ENCODE data around the gene EXOSC10. TPM values are rescaled to one million over a fixed set of nuclear protein-coding genes. Genes with fewer than 3 reads are reported as not detected.
A peak's percentile ranks its signal among the peaks of the same experiment; 100 is the strongest.

The EXOSC10 gene
- total RNA-seq, 1 experiment from 2014 or later: 105 TPM

DNA sequence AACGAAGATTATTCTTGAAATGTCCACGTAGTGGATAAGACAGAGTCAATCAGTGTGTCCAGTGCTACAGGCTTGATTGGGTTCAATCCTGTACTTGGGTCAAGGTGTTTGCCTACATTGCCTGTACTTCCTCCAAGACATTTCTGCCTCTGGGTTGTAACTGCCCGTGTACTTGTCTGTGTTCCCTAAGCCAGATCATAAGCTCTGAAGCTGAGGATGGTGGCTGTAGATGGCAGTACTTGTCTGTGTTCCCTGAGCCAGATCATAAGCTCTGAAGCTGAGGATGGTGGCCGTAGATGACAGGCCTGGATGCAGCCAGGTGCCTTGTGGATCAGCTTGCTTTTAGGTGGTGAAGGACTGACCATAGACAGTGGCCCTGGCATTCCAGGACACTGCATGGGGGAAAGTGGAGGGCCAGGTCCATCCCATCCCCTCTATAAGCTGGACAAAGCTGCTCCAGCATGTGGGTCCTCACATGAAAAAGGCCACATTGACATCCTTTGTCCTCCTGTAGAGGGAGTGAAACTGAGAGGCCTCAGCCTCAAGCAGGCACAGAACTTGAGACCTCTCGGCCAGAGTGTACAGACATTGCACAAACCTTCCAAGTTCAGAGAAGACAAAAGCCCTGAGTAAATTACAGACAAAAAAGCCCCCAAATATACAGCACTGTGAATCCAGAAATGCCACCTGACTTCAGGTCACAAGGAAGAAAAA, 37.9 kb downstream of the EXOSC10 start:
- no peak for DNase-seq (ENCODE audit: low read depth)

DNA sequence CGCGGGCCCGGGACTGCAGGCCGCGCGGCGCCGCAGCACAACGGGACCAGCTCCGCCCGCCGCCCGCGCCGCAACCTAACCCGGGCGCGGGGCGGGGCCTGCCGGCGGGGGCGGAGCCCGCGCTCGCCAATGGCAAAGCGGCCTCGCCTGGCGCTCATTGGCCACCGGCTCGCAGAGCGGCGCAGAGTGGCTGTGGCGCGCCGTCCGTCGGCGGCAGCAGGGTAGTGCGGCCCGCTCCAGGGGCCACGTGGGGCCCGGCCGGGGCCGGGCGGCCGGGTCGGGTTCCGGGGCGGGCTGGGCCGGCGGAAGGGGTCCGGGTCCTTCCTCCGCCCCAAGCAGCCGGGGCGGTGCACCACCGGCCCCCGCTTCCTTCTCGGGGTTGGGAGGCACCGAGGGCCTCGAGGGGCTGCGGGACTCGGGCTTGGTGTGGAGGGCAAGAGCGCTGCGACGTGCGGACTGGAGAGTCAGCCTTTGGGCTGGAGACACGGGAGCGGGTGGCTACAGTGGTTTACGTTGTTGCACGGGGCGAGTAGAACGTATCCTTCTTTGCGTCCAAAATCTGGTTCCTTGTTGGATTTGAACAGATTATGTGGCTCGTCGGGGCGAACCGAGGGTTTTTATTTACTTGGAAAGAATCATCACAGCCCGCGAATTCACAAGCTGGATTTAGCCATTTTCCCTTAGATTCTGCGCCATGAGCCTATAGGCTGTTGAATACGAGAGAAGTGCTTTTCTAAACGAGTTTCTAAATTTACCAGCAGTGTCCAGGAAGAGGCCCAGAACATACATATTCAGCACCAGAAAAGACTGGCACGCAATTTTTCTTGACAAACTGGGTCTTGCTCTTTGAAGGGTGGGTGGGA, 39.5 kb downstream of the EXOSC10 start, which contains the start of gene SRM:
Gene SRM, minus strand, starts transcription at position 51 of the 863 bp plus-strand sequence. CDS start 75 bp downstream, outside the sequence.
- peak; percentile 90 for DNase-seq (ENCODE audit: low read depth)

DNA sequence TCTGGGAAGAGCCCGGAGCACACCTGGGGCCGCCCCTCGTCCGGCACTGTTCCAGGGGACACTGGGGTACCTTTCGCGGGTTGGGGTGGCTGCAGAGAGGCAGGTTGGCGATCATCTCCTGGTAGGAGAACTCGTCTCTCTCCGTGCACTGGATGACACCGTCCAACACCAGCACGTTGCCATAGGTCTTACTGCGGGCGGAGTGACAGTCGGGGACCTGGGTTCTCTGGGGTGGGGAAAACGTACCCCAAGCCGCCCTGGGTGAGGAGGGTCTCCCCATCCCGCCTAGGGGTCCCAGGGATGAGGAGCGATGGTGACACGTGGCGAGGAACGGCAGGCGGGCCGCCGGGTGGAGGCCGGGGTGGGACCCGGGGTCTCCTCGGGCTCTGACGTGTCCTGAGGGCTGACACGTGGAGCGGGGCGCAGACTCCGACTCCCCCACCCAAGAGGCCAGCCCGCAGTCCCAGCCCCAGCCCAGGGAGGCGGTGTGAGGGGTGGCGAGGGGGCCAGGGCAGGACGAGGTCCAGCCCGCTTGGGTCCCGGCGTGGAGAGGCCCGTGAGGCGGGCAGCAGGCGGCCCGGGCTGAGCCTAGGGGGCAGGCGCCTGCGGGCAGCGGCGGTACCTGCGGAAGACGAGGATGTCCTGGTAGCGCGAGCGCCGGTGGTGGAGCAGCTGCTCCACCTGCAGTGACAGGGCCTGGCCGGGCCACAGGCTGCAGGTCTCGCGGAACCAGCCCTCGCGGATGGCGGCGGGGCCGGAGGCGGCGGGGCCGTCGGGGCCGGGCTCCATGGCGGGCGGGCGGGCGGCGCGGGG, 40.3 kb downstream of the EXOSC10 start:
- DNase-seq (ENCODE audit: low read depth): no peak

DNA sequence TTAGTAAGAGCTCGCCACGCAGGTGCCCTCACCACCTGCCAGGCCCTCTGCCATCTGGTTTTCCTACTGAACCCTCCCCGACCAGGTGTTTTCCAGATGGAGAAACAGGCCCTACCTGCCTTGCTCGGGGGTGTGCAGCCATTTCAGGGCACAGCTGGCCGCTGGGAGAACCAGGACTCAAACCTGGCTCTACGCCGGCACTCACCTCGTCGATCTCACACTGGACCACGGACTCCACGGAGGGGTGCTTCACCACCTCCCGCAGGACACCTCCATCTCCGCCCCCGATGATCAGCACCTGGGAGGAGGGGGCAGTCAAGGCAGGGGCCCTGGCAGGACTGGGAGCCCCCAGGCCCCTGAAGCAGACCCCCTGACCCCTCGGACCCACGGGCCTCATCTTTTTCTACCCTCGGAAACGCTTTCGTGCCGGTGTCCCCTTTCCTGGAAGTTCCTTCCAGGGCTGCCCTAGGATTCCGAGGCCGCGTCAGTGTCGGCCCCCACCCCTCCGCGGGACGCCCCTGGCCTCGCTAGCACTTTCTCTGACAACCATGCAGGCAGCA, 41.0 kb downstream of the EXOSC10 start:
- DNase-seq (ENCODE audit: low read depth): no peak

DNA sequence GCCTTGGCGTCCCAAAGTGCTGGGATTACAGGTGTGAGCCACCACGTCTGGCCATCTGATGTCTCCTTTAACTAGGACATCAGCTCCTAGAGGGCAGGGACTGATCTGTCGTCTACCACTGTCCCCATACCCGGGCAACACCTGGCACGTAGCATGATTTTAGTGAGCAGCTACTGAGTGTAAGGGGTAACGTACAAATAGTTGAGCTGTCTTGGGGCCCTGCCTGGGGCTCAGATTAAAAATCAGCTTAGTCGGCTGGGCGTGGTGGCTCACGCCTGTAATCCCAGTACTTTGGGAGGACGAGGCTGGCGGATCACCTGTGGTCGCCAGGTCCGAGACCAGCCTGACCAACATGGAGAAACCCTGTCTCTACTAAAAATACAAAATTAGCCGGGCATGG, 41.6 kb downstream of the EXOSC10 start:
- DNase-seq (ENCODE audit: low read depth): no peak

DNA sequence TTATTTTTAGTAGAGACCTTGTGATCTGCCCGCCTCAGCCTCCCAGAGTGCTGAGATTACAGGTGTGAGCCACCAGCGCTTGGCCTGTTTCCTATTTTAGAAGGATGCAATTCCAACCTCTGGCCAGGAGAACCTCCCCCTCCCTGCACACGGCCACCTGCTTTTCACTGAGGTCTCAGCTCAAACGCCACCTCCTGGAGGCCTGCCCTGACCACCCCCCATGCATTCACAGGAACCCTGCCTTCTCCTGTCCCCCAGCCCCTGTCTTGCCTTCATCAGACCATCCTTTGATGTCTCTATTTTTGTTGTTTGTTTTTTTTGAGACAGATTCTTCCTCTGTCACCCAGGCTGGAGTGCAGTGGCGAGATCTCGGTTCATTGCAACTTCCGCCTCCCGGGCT, 42.2 kb downstream of the EXOSC10 start:
- no peak for DNase-seq (ENCODE audit: low read depth)

DNA sequence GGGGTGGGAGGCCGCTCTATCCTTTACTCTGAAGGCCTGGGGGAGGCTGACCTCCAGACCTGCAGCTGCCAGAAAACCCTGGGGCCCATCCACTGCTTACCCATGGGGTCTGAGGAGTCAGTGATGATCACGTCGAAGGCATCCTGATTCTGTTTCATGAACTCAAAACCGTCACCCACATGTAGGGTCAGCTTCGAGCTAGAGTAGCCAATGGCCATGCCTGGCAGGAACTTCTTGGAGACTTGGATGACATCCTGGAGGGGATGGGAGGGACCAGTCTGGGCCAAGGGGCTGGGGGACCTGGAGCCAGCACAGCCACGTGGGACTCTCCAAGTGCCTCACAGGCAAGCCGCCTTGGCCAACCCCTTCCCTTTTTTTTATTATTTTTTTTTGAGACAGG, 43.2 kb downstream of the EXOSC10 start:
- DNase-seq (ENCODE audit: low read depth): no peak

DNA sequence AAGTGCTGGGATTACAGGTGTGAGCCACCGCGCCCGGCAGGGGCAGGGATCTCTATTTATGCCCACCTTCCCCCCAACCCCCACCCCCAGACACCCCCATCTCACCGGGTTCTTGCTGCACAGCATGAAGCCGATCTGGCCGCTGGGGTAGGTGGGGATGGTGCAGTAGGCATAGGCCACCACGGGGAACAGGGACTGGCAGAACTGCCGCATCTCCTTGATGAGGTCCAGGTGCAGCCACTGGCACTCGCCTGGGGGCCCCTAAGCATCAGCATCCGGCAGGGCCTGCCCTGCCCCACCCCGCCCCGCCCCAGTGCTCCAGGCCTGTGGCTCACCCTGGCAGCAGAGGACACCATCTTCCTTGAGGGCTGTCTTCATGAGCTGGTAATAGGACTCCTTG, 44.0 kb downstream of the EXOSC10 start:
- DNase-seq (ENCODE audit: low read depth): no peak

DNA sequence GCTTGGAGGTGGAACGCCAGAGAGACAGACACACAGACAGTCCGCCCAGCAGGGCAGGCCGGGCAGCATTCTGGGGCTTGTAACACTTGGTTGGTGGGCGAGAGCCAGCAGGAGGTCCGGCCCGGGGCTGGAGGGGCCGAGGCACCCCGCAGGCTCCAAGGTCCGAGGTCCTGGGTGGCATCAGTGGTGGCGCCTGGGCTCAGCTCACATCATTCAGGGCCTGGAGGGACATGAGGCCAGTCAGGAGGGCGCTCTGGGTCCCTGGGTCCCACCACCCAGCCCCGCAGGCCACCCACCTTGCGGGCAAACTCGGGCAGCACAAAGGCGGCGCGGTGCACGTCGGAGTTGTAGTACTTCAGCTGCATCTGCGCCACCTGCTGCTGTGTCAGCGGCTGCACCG, 45.0 kb downstream of the EXOSC10 start:
- DNase-seq (ENCODE audit: low read depth): no peak

DNA sequence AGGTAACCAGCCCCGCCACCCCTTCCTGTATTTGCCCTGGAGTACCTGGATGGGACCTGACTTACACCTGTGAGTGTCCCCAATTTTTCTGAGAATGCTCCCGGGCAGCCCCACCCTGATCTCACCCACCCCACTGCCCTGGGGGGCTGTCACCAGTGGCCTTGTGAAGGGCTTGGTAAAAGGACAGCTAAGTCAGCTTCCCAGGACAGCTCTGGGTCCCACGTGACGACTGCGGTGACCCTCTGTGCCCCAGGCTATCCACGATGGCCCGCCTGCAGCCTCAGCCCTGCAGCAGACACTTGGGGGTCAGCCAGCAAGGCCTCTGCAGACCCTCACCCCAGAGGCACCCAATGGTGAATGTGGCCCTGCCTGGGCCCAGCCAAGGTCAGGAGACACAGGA, 45.5 kb downstream of the EXOSC10 start:
- no peak for DNase-seq (ENCODE audit: low read depth)

DNA sequence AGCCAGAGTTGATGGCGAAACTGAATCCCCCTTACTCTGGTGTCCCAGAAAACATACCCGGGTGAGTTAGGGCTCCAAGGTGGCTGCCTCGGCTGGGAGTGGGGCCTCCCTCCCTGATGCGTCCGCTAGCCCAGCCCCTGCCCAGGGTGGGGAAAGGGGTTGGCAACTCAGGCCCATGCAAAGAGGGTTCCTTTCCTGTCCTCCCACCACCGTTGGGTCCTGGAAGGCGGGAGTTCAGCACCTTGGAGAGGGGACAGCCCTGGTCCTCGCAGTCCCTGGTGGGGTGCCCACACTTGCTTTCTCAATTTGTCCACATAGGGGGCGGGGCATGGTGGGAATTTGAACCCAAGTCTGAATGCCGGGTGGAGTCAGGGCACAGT, 45.9 kb downstream of the EXOSC10 start:
- no peak for DNase-seq (ENCODE audit: low read depth)

DNA sequence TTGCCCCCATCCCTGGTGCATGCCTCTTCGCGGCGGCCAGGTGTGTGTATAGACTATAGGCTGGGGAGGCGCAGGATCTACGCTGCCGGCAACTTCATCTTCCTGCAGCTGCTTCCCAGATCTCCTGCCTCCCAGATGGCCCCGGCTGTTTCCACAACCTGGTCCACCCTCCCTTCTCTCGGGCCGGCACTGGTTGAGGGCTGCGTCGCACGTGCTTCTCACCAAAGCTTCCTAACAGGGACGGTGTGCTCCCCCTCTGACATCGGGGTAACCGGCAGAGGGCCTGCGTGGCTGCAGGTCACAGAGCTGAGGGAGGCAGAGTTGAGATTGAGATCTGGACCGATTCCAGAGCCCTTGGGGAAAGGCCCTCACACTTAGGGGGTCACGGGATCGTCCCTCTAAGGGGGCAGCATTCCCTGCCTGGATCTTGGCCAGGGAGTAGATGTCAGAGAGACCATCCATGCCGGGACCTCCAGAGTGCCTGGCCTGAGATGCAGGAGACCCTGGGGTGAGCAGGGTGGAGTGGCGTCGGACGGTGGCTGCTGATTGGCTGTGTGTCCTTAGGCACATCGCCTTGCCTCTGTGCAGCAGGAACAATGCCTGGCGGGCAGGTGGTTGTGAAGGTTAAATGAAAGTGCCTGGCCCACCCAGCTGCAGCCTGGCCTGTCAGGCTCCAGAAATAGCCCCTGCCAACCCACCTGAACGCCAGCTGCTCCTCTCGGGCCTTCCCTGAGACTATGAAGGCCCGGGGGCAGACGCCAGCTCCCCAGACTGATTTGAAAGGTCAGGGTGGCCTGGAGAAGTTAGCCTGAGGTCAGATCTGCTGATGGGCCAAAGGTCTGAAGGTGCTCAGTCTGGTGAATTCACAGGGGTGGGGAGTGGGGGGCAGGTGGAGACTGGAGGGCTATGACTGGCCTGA, 46.6 kb downstream of the EXOSC10 start:
- no peak for DNase-seq (ENCODE audit: low read depth)

DNA sequence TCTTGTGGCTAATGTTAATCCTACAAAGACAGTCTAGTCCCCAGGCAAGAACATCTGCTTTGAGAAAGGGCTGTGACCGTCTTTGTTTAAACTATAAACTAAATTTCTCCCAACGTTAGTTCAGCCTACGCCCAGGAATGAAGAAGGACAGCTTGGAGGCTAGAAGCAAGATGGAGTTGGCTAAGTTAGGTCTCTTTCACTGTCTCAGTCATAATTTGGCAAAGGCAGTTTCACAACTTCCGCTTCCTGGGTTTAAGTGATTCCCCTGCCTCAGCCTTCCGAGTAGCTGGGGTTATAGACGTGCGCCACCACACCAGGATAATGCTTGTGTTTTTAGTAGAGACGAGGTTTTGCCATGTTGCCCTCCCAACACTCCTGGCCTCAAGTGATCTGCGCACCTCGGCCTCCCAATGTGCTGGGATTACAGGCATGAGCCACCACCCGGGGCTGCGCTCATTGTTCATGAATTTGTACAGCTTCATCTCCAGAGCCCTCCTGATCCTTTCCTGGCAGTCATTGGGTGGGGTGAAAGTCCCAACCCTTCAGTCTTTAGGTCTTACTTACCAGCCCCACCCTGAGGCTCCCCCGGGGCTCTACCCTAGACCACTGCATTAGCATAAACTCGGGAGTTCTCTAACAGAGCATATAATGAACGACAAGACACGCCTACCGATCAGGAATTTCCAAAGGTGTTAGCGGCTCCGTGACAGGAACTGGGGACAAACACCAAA, 47.7 kb downstream of the EXOSC10 start:
- DNase-seq (ENCODE audit: low read depth): peak; percentile 59

DNA sequence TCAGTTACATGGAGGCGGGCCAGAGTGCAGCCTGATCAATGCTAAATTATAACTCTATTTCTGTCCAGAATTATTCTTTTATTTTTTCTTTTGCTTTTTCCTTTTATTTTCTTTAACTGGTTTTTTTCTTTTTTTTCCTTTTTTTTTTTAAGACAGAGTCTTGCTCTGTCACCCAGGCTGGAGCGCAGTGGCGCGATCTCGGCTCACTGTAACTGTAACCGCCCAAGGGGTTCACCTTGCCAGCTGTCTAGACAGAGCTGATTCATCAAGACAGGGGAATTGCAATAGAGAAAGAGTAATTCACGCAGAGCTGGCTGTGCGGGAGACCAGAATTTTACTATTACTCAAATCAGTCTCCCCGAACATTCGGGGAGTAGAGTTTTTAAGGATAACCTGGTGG, 48.5 kb downstream of the EXOSC10 start:
- DNase-seq (ENCODE audit: low read depth): peak; percentile 48

DNA sequence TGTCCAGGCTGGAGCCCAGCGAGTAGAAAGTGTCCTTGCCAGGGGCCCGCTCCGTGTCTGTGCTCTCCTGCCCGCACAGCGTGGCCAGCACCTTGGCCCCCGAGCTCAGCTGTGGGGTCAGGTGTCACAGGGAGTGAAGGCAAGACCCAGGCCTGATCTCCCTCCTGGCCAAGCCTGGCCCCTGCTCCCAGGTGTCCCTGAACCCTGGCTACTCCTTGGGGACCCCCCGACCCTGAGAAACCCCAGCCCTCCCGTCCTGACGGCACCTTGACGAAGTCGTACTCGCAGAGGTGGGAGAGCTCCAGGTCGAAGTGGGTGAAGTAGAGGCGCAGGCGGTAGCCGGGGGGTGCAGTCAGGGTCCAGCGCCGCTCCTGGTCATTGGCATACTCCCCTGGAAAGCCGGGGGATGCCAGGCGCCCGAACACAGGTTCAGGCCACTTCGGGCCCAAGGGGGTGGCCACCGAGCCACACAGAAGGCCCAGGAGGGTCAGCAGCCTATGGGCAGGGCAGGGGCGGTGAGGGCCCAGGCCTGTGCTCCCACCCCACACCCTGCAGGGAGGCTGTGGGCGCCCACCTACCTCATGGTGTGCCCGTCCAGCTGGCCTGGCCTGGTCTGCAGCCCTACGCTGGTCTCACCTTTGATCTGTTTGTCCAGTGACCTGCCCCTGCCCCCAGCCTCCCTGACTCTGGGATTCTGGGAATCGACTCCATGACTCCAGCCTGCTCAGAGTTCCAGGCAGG, 52.9 kb downstream of the EXOSC10 start, which contains the start of gene MASP2:
Gene MASP2, minus strand, starts transcription at position 615 of the 741 bp plus-strand sequence. Its CDS starts 32 bp downstream, at position 583.
- no peak for DNase-seq (ENCODE audit: low read depth)

DNA sequence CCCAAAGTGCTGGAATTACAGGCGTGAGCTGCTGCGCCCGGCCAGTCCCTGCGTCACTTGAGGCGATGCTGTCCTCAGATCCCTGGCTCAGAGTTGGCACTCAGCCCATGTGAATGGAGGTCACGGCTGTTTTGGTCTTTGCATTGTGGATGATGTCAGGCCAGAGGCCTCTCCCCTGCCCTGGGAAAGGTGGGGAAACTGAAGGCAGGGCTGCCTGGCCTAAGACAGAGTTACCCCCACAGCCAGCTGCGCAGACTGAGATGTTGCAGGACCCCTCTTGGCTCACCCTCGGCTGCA, 53.5 kb downstream of the EXOSC10 start:
- no peak for DNase-seq (ENCODE audit: low read depth)

DNA sequence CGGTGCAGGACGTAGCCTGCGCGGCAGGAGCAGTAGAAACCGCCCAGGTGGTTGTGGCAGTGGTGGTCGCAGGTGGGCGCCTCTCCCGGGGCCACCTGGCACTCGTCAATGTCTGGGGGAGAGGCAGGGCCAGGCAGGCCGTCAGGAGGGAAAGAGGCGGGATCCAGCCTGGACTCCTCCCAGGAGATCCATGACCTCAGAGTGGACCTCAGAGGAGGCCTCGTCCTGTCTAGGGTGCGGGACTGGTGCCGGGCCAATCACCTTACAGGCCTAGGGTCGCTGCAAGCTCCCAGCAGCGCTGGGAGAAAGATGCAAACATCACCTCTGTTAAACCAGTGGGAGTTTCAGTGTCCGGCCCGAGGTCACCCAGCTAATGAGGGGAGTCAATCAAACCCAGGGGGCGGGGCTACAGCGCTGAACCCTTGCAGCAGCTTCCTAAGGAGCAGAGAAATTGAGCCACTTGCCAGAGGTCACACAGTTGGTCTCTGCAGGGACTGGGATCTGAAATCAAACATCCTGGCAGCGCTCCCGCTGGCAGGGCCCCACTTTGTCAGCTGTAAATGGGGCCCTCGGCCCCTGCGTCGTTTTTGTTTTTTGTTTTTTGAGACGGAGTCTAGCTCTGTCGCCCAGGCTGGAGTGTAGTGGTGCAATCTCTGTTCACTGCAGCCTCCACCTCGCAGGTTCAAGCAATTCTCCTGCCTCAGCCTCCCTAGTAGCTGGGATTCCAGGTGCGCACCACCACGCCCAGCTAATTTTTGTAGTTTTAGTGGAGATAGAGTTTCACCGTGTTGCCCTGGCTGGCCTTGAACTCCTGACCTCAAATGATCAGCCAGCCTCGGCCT, 54.0 kb downstream of the EXOSC10 start:
- no peak for DNase-seq (ENCODE audit: low read depth)

DNA sequence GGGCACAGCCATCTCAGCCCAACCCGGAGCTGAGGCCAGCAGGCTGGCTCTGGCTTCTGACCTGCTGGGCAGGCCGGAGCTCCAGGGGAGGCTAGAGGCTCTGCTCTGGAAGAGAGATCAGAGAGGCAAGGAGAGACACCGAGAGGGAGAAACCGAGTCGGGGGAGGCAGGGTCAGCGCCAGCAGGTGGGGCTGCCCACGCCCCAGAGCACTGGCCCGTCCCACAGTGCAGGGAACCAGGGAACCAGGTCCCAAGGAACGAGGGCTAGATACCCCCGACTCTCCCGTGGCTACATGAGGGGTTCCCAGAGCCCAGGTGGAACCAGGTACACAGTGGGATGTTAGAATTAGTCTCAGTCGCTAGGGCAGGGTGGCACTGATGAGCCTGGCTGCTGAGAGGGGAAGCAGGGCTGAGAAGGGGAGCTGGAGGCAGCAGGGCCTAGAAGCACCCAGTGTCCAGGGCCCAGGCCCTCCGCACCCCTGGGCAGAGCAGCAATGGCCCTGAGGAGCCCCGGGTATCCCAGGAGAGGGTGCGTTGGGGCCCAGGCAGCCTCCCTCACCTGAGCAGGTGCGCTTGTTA, 54.7 kb downstream of the EXOSC10 start:
- DNase-seq (ENCODE audit: low read depth): no peak

Data from RPMI7951 (cell line).